Measurements from ENCODE around the gene PWWP2A.
A peak's percentile ranks its signal among the peaks of the same experiment; 100 is the strongest.
"Not testable (repeated sequence)": the region's sequence is repeated elsewhere in the genome, so short reads cannot be mapped to it uniquely, and the experiment has no call there.

Gene PWWP2A

DNA sequence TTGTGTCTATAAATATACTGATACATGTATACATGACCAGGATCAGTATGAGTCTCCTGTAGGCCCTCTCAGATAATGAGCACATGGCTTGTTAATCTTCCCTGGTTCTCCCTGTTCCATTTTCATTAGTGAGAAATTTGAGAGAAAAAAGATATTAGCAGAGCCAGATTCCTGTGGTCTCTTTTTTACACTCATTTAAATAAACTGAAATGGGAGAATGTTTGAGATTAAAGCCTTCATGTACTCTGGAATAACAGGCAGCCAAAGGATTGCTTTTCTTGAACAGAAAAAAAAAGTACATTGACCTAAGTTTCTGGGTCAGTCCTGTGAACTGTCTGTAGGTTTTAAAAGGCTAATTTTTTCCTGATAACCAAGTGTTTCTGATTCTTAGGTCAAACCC is 44.2 kb downstream of the PWWP2A start:
- no peak for DNase-seq

DNA sequence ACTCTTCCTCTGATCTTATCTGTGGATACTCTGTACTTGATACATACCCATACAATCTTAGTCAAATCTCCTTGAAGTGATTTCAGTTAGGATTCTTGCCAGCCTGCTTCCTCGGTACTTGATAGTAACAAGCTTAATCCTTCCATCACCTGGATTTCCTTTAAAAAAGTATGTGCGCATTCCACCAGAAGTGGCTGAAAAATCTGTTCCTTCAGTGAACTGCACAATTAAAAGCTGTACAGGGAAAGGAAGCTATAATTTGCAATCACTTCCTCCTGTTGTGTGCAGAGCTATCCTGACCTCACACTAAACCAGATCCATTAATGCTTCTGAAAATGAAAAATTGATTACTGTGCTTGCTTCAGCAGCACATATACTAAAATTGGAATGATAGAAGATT is 47.3 kb downstream of the PWWP2A start:
- peak in 1 of 2 experiments; percentile 42 for DNase-seq

GRCh38 chr5:160071516-160071915 is 47.7 kb downstream of the PWWP2A start:
- DNase-seq = peak in 1 of 2 experiments; percentile 20

- not testable (repeated sequence) for DNase-seq
These were observed 50.1 kb downstream of the PWWP2A start for GRCh38 chr5:160069120-160069519.

- no peak for DNase-seq
These were observed 54.1 kb downstream of the PWWP2A start for GRCh38 chr5:160064995-160065614.

DNA sequence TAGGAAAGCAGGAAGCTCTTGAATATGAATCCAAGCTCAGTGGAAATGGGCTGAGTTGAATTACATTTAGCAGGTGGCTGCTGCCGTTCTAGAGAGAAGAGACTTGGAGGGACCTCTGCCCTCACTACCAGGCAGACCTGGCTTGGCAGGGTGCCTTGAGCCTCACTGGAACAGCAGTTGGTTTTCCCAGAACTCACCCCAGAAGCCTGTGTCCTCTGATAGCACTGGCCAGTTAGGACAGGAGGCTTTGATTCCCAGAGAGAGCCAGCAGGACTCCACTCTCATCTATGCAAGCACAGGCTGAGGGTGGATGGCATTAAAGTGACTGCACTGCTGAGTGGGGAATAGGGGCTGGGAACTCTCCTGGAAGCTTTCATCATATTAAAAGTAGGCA is 54.8 kb downstream of the PWWP2A start:
- DNase-seq = no peak

DNA sequence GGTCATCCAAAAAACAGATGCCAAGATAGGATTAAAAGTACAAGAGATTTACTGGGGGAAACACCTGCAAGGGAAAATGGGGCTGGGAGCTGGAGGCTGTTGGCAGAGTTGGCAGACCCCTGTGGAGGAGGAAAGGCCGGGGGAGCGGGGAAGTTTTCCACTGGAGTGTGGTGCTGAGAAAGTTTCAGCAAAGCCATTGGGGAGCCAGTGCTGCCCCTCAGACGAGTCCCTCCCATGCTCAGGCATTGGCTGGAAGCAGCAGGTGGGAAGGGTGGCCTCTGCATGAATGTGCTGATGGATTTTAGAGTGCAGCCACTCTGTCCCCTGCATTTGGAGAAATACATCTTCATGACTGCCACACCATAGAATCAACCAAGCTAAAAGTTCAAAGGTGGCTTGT is 57.5 kb downstream of the PWWP2A start:
- no peak for DNase-seq

DNA sequence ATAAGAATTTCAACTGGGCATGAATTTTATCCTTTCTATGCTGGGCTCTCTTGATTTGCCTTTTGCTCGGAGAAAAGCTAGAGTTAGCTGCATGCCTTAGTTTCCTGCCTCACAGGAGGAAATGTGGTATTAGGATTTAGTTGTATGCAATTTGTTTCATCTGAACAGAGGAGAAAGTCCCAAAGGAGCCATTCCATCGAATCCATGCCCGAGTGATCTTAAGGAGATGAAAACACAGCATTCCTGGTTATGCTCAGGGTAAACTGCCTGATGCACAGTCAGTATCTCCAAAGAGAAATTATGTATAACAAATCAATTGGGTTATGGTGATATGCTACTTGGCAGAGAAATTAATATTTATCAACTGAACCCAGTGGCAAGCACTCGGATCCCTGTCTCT is 59.2 kb downstream of the PWWP2A start:
- DNase-seq = no peak

GRCh38 chr5:160057256-160057655 is 62.0 kb downstream of the PWWP2A start:
- DNase-seq = no peak

DNA sequence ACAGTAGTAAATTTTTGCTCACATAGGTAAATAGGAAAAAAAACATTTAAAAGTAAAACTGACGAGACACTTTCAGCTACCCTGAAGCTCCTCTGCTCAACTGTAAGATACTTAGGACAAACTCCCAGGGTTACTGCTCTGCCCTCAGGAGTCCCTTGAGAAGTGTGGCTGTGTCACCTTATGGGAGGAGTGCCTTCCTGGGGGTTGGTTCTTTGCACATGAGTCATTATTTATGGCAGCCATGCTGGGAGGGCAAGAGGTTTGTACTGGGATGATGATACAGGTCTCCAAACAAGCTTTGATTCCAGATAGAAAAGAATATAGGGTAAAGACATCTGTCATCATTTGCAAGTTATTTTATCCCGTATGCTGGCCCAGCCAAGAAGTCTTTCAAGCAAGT is 64.4 kb downstream of the PWWP2A start:
- no peak for DNase-seq

- DNase-seq = no peak
These were observed 65.2 kb downstream of the PWWP2A start for GRCh38 chr5:160054047-160054446.

- no peak for DNase-seq
These were observed 70.2 kb downstream of the PWWP2A start for GRCh38 chr5:160049099-160049498.

DNA sequence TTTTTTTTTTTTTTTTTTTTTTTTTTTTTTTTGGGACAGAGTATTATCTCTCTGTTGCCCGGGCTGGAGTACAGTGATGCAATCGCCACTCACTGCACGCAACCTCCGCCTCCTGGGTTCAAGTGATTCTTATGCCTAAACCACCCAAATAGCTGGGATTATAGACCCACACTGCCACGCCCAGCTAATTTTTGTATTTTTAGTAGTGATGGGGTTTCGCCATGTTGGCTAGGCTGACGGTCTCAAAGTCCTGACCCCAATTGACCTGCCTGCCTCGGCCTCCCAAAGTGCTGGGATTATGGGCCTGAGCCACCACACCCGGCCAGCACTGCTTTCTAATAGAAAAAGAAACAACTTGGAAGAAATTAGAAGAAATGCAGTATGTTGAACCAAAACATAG is 71.1 kb downstream of the PWWP2A start:
- DNase-seq = no peak

GRCh38 chr5:160047423-160047822 is 71.8 kb downstream of the PWWP2A start:
- no peak for DNase-seq

GRCh38 chr5:160044967-160045366 is 74.3 kb downstream of the PWWP2A start:
- no peak for DNase-seq

DNA sequence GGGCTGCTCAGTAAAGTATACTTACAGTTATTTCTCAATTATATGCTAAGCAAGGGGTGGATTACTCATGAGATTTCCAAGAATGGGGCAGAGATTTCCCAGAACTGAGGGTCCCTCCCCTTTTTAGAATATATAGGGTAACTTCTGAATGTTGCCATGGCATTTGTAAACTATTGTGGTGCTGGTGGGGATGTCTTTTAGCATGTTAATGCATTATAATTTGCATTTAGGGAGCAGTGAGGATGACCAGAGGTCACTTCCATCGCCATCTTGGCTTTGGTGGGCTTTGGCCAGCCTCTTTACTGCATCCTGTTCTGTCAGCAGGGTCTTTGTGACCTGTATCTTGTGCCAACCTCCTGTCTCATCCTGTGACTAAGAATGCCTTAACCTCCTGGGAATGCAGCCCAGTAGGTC is 74.9 kb downstream of the PWWP2A start:
- no peak for DNase-seq

DNA sequence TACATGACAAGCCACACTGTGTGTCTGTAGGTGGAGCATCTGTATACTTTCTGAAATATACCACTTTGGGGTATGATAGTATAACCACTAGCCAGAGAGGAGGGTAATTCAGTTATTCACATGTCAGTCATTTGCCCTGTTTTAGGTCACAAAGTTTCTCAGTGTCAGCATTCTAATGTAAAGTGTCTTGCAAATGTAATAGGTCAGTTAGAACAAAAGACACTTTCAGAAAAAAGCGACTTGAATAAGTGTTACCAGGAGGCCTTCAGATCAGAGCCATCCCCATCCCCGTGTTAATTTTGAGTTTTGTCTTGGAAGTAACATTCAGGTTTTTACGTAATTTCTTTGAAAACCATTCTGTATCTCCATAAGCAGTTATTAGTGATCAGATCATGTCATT is 76.6 kb downstream of the PWWP2A start:
- DNase-seq = no peak
